ENCODE results near the gene SGMS2.

The SGMS2 gene

DNA sequence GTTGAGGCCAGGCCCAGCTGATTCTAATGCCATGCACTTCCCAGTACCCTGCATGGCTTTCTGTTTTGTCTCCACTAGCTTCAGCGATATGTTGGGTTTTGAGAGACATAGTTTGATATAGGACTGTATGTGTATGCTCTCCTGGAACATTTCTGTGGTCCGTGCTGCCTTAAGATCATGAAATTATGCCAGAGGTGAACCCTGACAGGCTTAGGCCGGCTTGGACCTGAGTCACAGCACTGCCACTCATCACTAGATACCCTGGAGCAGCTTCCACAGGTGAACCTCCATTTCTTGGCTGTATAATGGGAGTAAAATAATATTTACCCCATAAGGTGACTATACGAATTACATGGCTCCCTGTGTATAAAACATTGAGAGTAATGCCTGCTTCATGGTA lies 6.4 kb downstream of the SGMS2 start:
- no peak for DNase-seq

DNA sequence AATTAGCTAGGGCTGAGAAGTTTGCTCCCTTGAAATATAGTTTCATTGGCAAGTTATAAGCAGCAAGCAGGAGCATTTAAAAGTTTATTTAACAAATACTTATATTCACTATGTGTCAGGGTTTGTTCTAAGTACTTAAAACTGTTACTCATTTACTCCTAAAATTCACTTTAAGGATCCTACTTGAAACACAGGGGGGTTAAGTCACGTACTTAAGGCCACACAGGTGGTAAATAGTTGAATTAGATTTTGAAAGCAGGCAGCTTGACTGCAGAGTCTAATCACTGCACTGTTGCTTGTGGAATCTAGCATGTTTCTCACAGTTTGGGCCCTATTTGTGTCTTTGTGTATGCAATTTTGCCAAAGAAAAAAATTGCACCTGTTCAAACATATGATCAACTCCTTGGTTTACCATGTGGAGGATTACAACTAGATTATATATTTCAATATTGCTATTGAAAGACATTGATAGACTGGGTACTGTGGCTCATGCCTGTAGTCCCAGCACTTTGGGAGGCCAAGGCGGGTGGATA lies 7.6 kb downstream of the SGMS2 start:
- no peak for DNase-seq

- no peak for DNase-seq
Observed at GRCh38 chr4:107834241-107834794, 9.6 kb downstream of the SGMS2 start.

GRCh38 chr4:107835406-107835805 lies 10.7 kb downstream of the SGMS2 start:
- DNase-seq: no peak

DNA sequence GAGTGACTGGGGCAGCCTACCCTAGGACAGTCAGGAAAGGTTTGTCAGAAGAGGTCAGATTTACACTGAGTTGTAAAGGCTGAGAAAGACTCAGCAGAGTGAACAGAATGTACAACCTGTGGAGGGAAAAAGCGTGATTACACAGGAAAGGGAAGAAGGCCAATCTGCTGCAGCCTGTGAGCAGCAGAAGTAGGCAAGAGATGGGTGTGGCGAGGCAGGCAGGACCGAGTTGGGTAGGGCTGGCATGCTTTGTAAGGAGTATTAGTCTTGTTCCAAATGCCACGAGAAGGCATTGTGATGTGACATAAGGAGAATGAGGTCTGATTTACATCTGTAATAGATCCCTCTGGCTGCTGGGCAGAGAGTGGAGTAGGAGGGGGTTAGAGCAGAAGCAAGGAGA lies 12.6 kb downstream of the SGMS2 start:
- DNase-seq: no peak

- no peak for DNase-seq
Observed at GRCh38 chr4:107837776-107838618, 13.3 kb downstream of the SGMS2 start.

DNA sequence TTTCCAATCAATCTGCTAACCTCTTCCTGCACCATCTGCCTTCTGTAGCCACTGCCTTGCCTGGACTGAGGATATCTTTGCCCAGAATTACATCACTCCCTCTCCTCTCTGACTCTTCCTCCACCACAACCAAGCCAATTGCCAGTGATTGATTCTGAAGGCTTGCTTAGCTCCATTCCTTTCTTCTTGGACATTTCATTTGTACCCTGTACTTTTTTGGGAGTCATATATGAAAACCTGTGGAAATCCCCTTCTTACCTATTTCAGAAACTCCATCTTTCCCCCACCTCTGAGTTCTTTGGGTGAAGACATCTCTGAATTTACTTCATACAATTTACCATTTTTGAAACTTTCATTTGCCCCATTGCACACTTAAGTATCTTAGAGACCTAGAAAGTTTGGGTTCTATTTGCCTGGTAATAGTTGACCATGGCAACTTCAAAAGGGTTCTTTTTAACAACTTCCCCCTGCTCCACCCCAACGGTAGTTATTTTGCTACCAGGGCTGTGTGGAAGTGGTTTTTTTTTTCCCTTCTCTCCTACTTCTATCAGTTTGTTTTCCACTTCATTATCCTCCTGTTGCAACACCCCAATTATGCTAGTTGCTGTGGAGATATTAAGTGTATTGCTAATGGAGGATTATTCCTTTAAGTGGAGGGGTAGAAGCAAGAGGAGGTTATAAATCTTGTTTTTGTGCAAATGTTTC lies 14.3 kb downstream of the SGMS2 start:
- DNase-seq: no peak

- DNase-seq: no peak
Observed at GRCh38 chr4:107843391-107843790, 18.7 kb downstream of the SGMS2 start.

DNA sequence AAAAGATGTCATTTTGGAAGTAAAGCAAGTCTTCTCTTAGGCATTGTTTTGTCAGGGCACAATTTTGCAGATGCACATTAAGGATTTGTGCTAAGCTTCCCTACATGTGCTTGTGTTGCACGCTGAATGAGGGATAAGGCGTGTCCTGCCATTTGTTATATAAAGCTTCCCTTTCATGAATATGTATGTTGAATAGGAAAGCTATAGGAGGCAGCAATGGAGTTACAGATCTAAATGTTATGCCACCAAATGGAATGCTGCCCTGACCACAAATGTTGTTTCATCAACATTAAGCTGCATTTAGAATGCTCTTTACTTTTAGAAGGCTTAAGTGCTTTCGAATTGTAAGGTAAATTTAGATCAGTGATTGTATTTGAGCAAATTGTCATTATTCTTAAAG lies 20.9 kb downstream of the SGMS2 start:
- DNase-seq: no peak

GRCh38 chr4:107850438-107850837 lies 25.7 kb downstream of the SGMS2 start:
- DNase-seq: no peak

DNA sequence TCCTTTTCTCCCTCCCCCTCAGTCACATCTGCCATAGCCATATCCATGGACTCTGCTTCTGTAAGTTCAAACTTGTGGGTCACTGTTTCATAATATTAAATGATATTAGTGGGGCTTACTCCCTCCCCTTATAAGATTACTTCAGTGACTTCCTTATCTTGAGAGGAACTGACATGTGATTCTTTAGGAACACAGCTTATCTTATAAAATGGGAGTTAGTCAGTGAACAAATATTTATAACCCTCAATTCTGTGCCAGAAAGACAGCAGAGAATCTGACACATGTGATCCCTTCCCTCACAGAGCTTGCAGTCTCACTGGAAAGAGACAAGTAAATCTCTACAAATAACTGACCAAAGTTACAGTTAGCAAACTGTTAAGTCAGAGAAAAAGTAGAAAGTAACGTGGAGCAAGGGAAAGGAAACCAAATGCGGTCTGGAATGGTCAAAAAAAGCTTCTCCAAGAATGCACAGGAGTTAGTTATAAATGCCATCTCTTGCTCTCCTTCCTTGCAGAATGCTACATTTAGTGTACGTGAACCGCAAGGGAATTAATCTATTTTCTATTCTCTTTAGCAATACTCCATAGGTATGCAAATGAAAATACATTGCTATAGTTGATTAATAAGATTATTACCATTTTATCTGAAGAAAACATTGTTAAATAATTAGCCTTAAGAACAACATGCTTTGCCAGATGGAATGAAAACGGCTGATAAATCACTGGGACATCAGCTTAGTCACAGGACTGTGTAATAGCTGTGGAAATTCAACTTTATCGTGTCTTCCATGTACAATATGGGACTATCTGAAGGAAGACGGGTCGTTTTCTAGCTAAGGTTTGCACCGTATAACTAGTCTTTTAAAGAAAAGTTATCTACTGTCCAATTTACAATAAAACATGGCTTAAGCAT lies 29.0 kb downstream of the SGMS2 start:
- no peak for DNase-seq

DNA sequence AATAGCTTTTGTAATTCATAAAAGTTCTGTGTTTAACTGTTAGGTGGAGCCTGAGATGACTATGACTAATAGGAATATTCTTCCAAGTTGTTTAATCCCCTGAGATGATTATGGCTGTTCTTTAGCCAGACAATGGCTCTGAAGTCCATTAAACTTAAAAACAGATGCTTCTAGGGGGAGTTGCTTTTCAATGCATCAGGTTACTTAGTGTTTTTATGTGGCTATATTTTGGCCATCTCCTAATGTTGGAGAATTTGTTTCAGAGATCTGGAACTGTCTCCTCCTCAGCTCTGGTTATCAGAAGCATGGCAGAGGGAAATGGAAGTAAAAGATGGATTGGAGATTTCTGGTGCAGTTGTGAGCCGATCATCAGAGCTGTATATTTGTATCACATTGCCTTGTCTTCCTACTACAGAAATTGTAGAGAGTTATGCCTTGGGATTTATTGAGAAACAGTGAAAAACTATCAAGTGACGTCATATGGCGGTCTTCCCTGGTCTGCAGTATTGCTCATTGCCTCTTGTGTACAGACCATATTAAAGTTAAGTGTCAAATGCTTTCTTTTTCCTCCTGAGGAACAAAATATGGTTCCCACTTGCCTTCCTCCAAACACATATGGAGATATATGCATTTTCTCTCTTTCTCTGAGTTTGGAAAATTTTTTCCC lies 29.8 kb downstream of the SGMS2 start:
- no peak for DNase-seq

- no peak for DNase-seq
Observed at GRCh38 chr4:107855723-107856122, 31.0 kb downstream of the SGMS2 start.

DNA sequence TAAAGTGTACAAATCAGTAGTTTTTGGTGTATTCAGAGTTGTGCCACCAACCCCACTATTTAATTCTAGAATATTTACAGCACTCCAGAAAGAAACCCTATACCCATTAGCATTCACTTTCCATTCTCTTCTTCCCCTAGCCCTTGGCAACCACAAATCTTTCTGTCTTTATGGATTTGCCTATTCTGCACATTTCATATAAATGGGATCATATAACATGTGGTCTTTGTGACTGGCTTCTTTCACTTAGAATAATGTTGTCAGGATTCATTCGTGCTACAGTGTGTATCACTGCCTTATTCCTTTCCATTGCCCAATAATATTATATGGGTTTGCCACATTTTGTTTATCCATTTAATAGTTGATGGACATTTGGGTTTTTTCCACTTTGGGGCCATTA lies 32.2 kb downstream of the SGMS2 start:
- no peak for DNase-seq

- no peak for DNase-seq
Observed at GRCh38 chr4:107857741-107858140, 33.0 kb downstream of the SGMS2 start.

DNA sequence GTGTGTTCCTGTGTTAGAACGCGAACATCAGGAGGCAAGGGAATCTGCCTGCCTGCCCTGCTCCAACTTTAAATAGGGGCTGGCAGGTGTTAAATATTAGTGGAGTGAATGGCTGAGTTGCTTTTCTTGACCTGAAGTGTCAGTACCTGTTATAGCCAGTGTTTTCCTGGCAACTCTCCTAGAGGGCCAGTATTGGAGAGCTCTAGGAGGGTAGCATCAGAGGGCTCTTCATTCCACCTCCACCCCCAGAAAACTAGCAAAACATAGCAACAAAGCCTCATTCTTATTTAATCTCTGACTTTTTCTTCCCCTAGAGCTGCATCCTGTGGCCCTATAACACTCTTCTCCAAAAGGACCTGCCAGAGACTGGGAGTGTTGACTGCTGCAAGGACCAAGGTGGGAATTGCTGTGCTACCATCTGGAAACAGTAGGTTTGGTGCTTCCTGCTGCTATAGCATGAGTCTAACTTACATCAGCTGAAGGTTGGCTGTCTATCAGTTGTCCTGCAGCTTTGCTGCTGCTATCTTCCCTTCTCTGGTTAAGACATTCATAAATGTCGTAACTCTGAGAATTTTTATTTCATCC lies 33.5 kb downstream of the SGMS2 start:
- no peak for DNase-seq

DNA sequence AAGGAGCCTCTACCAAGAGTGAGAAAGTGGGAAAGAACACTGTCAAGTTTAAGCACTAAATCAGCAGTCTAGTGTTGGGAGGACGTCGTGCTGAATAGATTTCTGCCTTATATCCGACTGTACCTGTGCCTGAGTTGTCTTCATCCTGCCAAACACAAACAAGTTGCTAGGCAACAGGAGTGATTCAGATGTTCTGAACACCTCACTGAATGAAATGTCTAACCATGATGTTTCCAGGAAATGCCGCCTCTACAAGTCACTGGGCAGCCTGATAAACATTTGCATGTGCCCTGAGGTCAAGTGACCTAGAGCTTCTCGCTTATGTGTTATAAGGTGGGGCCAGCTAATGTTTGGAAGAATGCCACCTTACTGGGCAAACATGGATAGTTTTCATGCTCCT lies 37.9 kb downstream of the SGMS2 start:
- DNase-seq: no peak

GRCh38 chr4:107863416-107863815 lies 38.7 kb downstream of the SGMS2 start:
- DNase-seq: no peak

DNA sequence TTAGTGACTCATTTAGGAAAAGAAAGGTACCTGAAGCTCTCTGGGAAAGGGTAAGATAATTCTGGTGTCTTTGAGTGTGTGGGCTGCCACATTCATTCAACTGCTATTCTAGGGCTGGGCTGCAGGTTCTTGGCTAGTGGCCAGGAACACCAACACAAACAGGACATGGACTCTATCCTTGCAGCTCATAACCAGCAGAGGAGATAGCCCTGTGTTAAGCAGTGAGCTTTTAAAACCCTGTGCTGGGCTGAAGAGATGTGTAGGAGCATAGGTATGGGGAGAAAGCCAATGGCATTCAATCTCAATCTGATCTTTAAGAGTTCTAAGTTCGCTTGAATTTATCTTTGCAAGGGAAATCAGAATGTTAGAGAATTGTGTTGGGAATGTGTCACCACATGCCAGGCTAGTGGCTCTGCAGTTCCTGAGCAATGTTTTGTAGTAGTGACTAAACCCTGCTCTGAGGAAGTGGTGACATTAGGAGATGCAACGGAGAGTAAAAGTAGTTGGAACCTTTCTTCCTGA lies 39.2 kb downstream of the SGMS2 start:
- no peak for DNase-seq

DNA sequence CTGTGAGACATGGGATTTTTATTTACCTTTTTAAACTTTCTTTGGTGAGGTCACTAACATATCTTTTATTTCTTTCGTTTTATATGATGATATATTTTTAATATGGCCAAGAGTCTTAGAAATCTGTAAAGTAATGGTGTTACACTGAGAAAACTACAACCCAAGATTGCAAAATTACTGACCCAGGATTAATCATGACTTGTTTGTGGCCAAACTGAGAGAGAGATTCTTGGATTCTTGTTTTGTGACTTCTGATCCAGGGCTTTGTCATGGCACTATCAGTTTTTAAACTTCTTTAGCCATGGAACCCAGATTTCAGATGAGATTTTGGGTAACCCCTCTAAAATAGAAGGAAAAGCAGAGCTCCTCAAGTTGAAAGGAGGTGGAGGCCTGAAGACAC lies 42.0 kb downstream of the SGMS2 start:
- no peak for DNase-seq

GRCh38 chr4:107870236-107870635 lies 45.5 kb downstream of the SGMS2 start:
- no peak for DNase-seq
